Mucosa of stomach (tissue), 1 donor: ENCODE data around the gene FRY.

Experiments used
- H3K27me3 ChIP-seq: one replicate; pipeline ENCODE4 v1.7.0; 2013; ENCODE audit warnings: mild to moderate bottlenecking, low read length; ENCODE audit not compliant: control insufficient read depth, insufficient read depth
- H3K36me3 ChIP-seq: one replicate; pipeline ENCODE4 v1.7.0; 2013; ENCODE audit warnings: low read length; ENCODE audit not compliant: control insufficient read depth, insufficient read depth
- H3K4me1 ChIP-seq: one replicate; pipeline ENCODE4 v1.7.0; 2013; ENCODE audit warnings: mild to moderate bottlenecking, low read length; ENCODE audit not compliant: control insufficient read depth, insufficient read depth
- H3K4me3 ChIP-seq: one replicate; pipeline ENCODE4 v1.7.0; 2013; ENCODE audit warnings: low read length
- H3K9ac ChIP-seq: one replicate; pipeline ENCODE4 v1.7.0; 2013; ENCODE audit warnings: mild to moderate bottlenecking, low read length, moderate library complexity
- H3K9me3 ChIP-seq: one replicate; pipeline ENCODE4 v1.7.0; 2013; ENCODE audit warnings: mild to moderate bottlenecking, low read length, moderate library complexity; ENCODE audit not compliant: control insufficient read depth
- donor health status: Pancreatic carcinoma.

The FRY gene

GRCh38 chr13:32214071-32214470 lies 182.5 kb downstream of the FRY start:
- no peaks in the 10 kb centered on the region for H3K27me3 ChIP-seq
- H3K36me3 ChIP-seq: no peaks in the 10 kb centered on the region
- no peak overlapping the region for H3K9ac ChIP-seq
- no peaks in the 10 kb centered on the region for H3K9me3 ChIP-seq
- no peak overlapping the region for H3K4me3 ChIP-seq
- H3K4me1 ChIP-seq: peaks cover 8% of the 10 kb centered on the region

GRCh38 chr13:32216281-32216680 lies 184.7 kb downstream of the FRY start:
- Histone ChIP-seq H3K36me3 (no peaks in the 10 kb centered on the region), H3K4me1 (peaks cover 8% of the 10 kb centered on the region), H3K9ac (no peak overlapping the region), H3K9me3 (no peaks in the 10 kb centered on the region), H3K27me3 (no peaks in the 10 kb centered on the region), H3K4me3 (no peak overlapping the region)

- Histone ChIP-seq H3K27me3 (no peaks in the 10 kb centered on the region), H3K4me1 (no peaks in the 10 kb centered on the region), H3K4me3 (no peak overlapping the region), H3K9ac (no peak overlapping the region), H3K36me3 (no peaks in the 10 kb centered on the region), H3K9me3 (no peaks in the 10 kb centered on the region)
Measured at GRCh38 chr13:32222046-32222676, 190.6 kb downstream of the FRY start.

GRCh38 chr13:32224916-32225315 lies 193.3 kb downstream of the FRY start:
- Histone ChIP-seq H3K27me3 (no peaks in the 10 kb centered on the region), H3K36me3 (no peaks in the 10 kb centered on the region), H3K9me3 (no peaks in the 10 kb centered on the region), H3K4me1 (no peaks in the 10 kb centered on the region), H3K9ac (no peak overlapping the region), H3K4me3 (no peak overlapping the region)

GRCh38 chr13:32225481-32225931 lies 193.9 kb downstream of the FRY start:
- no peaks in the 10 kb centered on the region for H3K36me3 ChIP-seq
- H3K9me3 ChIP-seq: no peaks in the 10 kb centered on the region

GRCh38 chr13:32228330-32229041 lies 196.9 kb downstream of the FRY start:
- H3K27me3 ChIP-seq: no peaks in the 10 kb centered on the region
- H3K36me3 ChIP-seq: no peaks in the 10 kb centered on the region
- no peaks in the 10 kb centered on the region for H3K9me3 ChIP-seq
- no peak overlapping the region for H3K9ac ChIP-seq
- H3K4me3 ChIP-seq: no peak overlapping the region
- H3K4me1 ChIP-seq: no peaks in the 10 kb centered on the region

More at GRCh38 chr13:32225481-32225931, 193.9 kb downstream of the FRY start:
- Histone ChIP-seq H3K4me1 (no peaks in the 10 kb centered on the region), H3K27me3 (no peaks in the 10 kb centered on the region), H3K9ac (no peak overlapping the region), H3K4me3 (no peak overlapping the region)

- Histone ChIP-seq H3K27me3 (no peaks in the 10 kb centered on the region), H3K4me1 (no peaks in the 10 kb centered on the region), H3K36me3 (no peaks in the 10 kb centered on the region), H3K4me3 (no peak overlapping the region), H3K9ac (no peak overlapping the region), H3K9me3 (no peaks in the 10 kb centered on the region)
Measured at GRCh38 chr13:32229443-32229842, 197.9 kb downstream of the FRY start.

- Histone ChIP-seq H3K36me3 (no peaks in the 10 kb centered on the region), H3K4me3 (no peak overlapping the region), H3K9me3 (no peaks in the 10 kb centered on the region)
Measured at GRCh38 chr13:32232263-32232662, 200.7 kb downstream of the FRY start.

GRCh38 chr13:32233062-32233461 lies 201.5 kb downstream of the FRY start:
- no peaks in the 10 kb centered on the region for H3K9me3 ChIP-seq
- H3K36me3 ChIP-seq: no peaks in the 10 kb centered on the region
- no peak overlapping the region for H3K4me3 ChIP-seq
- no peaks in the 10 kb centered on the region for H3K27me3 ChIP-seq
- no peaks in the 10 kb centered on the region for H3K4me1 ChIP-seq
- no peak overlapping the region for H3K9ac ChIP-seq

More at GRCh38 chr13:32232263-32232662, 200.7 kb downstream of the FRY start:
- H3K9ac ChIP-seq: no peak overlapping the region
- no peaks in the 10 kb centered on the region for H3K27me3 ChIP-seq
- H3K4me1 ChIP-seq: no peaks in the 10 kb centered on the region

- H3K4me1 ChIP-seq: no peaks in the 10 kb centered on the region
- no peak overlapping the region for H3K4me3 ChIP-seq
- no peak overlapping the region for H3K9ac ChIP-seq
- no peaks in the 10 kb centered on the region for H3K9me3 ChIP-seq
- no peaks in the 10 kb centered on the region for H3K36me3 ChIP-seq
- H3K27me3 ChIP-seq: no peaks in the 10 kb centered on the region
Measured at GRCh38 chr13:32234914-32235313, 203.3 kb downstream of the FRY start.

GRCh38 chr13:32237681-32238080 lies 206.1 kb downstream of the FRY start:
- Histone ChIP-seq H3K9me3 (no peaks in the 10 kb centered on the region), H3K9ac (no peak overlapping the region), H3K4me3 (no peak overlapping the region), H3K27me3 (no peaks in the 10 kb centered on the region), H3K36me3 (no peaks in the 10 kb centered on the region), H3K4me1 (no peaks in the 10 kb centered on the region)

- no peaks in the 10 kb centered on the region for H3K36me3 ChIP-seq
- H3K9me3 ChIP-seq: no peaks in the 10 kb centered on the region
Measured at GRCh38 chr13:32243695-32244094, 212.1 kb downstream of the FRY start.

More at GRCh38 chr13:32243695-32244094, 212.1 kb downstream of the FRY start:
- no peak overlapping the region for H3K4me3 ChIP-seq
- H3K9ac ChIP-seq: no peak overlapping the region
- H3K27me3 ChIP-seq: no peaks in the 10 kb centered on the region
- peaks cover 6% of the 10 kb centered on the region for H3K4me1 ChIP-seq
